Esophagus squamous epithelium (tissue), 5 donors: Measurements from ENCODE around the gene POLR2I. TPM values are rescaled to one million over a fixed set of nuclear protein-coding genes. Genes with fewer than 3 reads are reported as not detected.

Experiments used
- DNase-seq: peaks from one replicate; lab custom pipeline; 2025; lab: John Stamatoyannopoulos, UW
- H3K27ac ChIP-seq, 4 donors: fragments of 200-600 bp; sonication (generic); one replicate each; pipeline ENCODE4 v1.5.1; 2016 to 2019; ENCODE audit warnings: mild to moderate bottlenecking in 1 of 4
- H3K27me3 ChIP-seq, 4 donors: fragments of 200-600 bp; sonication (generic); 1 replicate in 3 of 4; 2 replicates in 1 of 4; pipeline versions ENCODE4 v1.5.1 to v1.6.0; 2017 to 2021; ENCODE audit warnings: antibody characterized with exemption in 1 of 4
- H3K36me3 ChIP-seq, 3 donors: fragments of 200-600 bp; sonication (generic); one replicate each; pipeline ENCODE4 v1.5.1; 2016 to 2019
- H3K4me1 ChIP-seq, 3 donors: fragments of 200-600 bp; sonication (generic); one replicate each; pipeline ENCODE4 v1.5.1; 2017 to 2019
- H3K4me3 ChIP-seq, 4 donors: fragments of 200-600 bp; sonication (generic); 1 replicate in 3 of 4; 2 replicates in 1 of 4; pipeline ENCODE4 v1.5.1; 2016 to 2019; ENCODE audit warnings: mild to moderate bottlenecking in 2 of 4, moderate library complexity in 1 of 4
- H3K9me3 ChIP-seq, 3 donors: fragments of 200-600 bp; sonication (generic); one replicate each; pipeline ENCODE4 v1.5.1; 2016 to 2019
- POLR2A ChIP-seq, 4 donors: fragments of 450-650 bp; IDR thresholded peaks; one replicate each; pipeline ENCODE4 v1.6.1; 2017; ENCODE audit warnings: antibody characterized with exemption in 4 of 4, mild to moderate bottlenecking in 4 of 4, moderate library complexity in 3 of 4
- WGBS, 2 donors: methylation state at CpG; one replicate each; pipeline ENCODE4 v1.1.5; 2018; 5-methylcytosine and 5-hydroxymethylcytosine counted together
- intact Hi-C: fragments of 100-400 bp; cut with DNase I; formaldehyde crosslinking; loops from one replicate; pipeline ENCODE4 v1.15.0; 2022
- total RNA-seq, 4 donors: library from RNA; depleted of rRNA; stranded (reverse); fragments of >200 nt; gene quantifications; one replicate each; pipeline ENCODE4 v1.1.0, GENCODE V29; 2016
- TF ChIP-seq, protein P1 (sequence below), 6 experiments: fragments of 450-650 bp in 4 of 6; fragments of 200-600 bp in 2 of 6; sonication (generic) in 2 of 6; IDR thresholded peaks; one replicate each; pipeline ENCODE4 v1.5.1; 2016 to 2019; ENCODE audit warnings: antibody characterized with exemption in 6 of 6, mild to moderate bottlenecking in 4 of 6, moderate library complexity in 4 of 6
- donor health status: DM: yes; HTN: yes; CAD: no.

Gene POLR2I
- total RNA-seq, 4 donors from 2014 or later, result 41.7 to 58.0 (median 47.6) TPM

DNA sequence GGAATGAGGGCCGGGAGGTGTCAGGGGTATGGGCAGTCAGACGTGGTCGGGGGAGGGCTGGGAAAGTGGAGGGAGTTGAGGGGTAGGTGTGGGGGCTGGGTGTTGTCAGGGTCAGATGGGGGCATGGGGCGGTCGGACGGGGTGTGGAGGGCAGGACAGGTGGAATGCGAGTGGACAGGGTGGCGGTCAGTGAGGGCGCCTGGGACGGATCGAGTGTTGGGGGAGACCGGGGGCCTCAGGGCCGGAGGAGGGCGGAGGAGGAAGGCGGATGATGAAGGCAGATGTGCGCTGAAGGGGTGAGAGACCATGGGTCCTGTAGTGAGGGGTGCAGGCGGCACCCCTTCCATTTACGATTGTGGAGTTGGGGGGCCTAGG, 6.3 kb upstream of the POLR2I start:
- H3K4me3 ChIP-seq, result no peak overlapping the region
- H3K9me3 ChIP-seq, result no peaks in the 10 kb centered on the region
- WGBS, 2 donors, result 91 to 96% methylated on average over 17 to 18 of the region's 18 CpGs
- no peak overlapping the region for H3K27ac ChIP-seq
- intact Hi-C loops, result loop anchor here (5.0 kb wide), 1 partner anchor 51 kb away; no protein-coding TSS in a partner anchor
- TF ChIP-seq POLR2A (IDR thresholded peaks at IDR 0.05), result no peak
- TF ChIP-seq, protein P1, sequence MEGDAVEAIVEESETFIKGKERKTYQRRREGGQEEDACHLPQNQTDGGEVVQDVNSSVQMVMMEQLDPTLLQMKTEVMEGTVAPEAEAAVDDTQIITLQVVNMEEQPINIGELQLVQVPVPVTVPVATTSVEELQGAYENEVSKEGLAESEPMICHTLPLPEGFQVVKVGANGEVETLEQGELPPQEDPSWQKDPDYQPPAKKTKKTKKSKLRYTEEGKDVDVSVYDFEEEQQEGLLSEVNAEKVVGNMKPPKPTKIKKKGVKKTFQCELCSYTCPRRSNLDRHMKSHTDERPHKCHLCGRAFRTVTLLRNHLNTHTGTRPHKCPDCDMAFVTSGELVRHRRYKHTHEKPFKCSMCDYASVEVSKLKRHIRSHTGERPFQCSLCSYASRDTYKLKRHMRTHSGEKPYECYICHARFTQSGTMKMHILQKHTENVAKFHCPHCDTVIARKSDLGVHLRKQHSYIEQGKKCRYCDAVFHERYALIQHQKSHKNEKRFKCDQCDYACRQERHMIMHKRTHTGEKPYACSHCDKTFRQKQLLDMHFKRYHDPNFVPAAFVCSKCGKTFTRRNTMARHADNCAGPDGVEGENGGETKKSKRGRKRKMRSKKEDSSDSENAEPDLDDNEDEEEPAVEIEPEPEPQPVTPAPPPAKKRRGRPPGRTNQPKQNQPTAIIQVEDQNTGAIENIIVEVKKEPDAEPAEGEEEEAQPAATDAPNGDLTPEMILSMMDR (IDR thresholded peaks at IDR 0.05), result no peak
- peaks cover 6 to 17% (median 13%) of the 10 kb centered on the region in 3 donors for H3K4me1 ChIP-seq
- peaks cover 4 to 96% (median 53%) of the 10 kb centered on the region in 3 donors for H3K36me3 ChIP-seq
- no peak for DNase-seq
- no peaks in the 10 kb centered on the region for H3K27me3 ChIP-seq

DNA sequence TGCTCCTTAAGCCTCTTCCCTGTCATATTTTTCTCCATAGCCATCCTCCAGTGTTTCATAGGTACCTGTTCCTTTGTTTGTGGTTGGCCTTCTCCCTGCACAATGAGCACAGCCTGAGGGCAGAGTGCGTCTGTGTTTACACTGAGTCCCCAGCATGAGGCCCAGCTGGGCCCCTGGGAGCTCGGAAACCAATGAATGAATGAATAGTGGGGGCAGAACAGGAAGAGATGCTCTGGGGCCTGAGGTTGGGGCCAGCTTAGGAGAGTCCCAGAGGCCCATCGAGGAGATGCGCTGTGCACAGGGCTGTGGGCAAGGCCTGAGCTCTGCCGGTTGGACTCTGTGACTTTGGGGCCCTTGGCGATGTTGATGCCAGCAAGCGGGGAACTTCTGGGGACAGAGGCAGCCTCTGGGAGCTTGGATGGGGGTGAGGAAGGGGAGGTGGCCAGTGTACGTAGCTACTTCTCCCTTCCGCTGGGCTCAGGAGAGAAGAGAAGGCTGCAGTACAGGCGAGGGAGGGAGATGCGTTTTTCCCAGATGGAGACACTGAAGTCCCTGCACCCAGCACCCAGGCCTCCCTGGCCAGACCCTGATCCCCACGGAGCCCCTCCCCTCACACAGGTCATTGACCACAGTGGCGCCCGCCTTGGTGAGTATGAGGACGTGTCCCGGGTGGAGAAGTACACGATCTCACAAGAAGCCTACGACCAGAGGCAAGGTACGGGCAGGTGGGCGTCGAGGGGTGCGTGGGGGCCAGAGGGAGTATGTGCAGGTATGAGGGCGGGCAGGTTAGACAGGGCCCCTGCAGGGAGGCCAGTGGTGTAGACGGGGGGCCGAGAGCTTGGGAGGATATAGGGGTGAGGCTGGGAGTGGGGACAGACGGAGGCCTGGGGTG, 5.7 kb upstream of the POLR2I start:
- H3K27me3 ChIP-seq, result no peaks in the 10 kb centered on the region
- H3K4me1 ChIP-seq, result peaks cover 9 to 21% (median 15%) of the 10 kb centered on the region in 3 donors
- H3K27ac ChIP-seq, result no peak overlapping the region
- peaks cover 4 to 90% (median 47%) of the 10 kb centered on the region in 3 donors for H3K36me3 ChIP-seq
- no peak overlapping the region for H3K4me3 ChIP-seq
- DNase-seq, result no peak
- 89 to 93% methylated on average over 17 to 19 of the region's 26 CpGs for WGBS, 2 donors
- no peaks in the 10 kb centered on the region for H3K9me3 ChIP-seq
- no peak for TF ChIP-seq POLR2A (IDR thresholded peaks at IDR 0.05)
- TF ChIP-seq, protein P1 (IDR thresholded peaks at IDR 0.05), result no peak
- intact Hi-C loops, result loop anchor here (5.0 kb wide), 1 partner anchor 52 kb away; no protein-coding TSS in a partner anchor

DNA sequence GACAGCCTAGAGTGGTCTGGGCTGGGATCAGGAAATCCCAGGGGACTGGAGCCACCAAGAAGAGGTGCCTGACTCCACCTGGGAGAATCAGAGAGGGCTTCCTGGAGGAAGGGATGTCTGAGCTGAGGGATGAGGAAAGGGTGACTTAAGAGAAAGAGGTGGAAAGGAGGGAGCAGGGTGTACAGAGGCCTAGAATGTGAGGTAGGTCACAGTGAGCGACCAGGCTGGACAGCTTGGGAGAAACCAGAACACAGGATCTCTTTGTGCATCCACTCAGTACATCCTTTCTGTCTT, 1.6 kb upstream of the POLR2I start:
- DNase-seq, result no peak
- intact Hi-C loops, result loop anchor here (10.0 kb wide), 1 partner anchor 61 kb away; the partner anchor contains the start of genes THAP8 and WDR62
- H3K27me3 ChIP-seq, result no peaks in the 10 kb centered on the region
- peak overlapping the region; percentile 93 to 96 (median 94) for H3K27ac ChIP-seq
- no peaks in the 10 kb centered on the region for H3K9me3 ChIP-seq
- TF ChIP-seq, protein P1 (IDR thresholded peaks at IDR 0.05), result no peak
- no peak for TF ChIP-seq POLR2A (IDR thresholded peaks at IDR 0.05)
- peak overlapping the region; percentile 77 to 92 (median 86) for H3K4me3 ChIP-seq
- peaks cover 4 to 74% (median 20%) of the 10 kb centered on the region in 3 donors for H3K36me3 ChIP-seq
- WGBS, 2 donors, result 82 to 95% methylated on average over 1 of the region's 1 CpG
- H3K4me1 ChIP-seq, result peaks cover 22 to 37% (median 24%) of the 10 kb centered on the region in 3 donors

DNA sequence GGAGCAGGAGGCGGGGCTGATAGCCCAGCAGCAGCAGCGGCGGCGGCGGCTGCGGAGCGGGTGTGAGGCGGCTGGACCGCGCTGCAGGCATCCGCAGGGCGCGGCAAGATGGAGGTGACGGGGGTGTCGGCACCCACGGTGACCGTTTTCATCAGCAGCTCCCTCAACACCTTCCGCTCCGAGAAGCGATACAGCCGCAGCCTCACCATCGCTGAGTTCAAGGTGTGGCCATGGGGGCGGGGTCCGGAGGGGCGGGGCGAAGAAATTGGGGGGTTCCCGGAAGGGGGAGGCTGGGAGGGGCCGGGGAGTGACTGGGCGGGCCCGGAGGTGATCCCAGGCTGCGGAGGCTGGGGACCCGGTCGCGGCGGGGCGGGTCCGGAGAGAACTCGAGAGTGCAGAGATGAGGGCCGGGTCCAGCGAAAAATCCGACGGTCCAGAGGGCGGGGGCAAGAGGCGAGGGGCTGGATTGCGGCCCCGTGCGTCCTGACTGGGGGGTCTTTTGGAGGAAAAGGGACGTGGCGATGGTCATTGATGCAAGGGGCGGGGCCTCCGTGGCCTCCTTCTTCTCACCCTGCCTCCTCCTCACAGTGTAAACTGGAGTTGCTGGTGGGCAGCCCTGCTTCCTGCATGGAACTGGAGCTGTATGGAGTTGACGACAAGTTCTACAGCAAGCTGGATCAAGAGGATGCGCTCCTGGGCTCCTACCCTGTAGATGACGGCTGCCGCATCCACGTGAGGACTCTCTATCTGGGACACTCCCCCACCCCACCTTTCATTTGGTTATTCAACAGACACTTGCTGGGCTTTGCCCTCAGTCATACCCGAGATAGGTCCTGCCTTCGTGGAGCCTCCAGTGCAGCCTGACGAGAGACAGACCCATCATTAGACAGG, 1.0 kb upstream of the POLR2I start, which contains the start of gene TBCB:
Gene TBCB, plus strand, starts transcription at position 16 of the 891 bp plus-strand sequence. Its CDS starts 93 bp downstream, at position 109.
- TF ChIP-seq, protein P1 (IDR thresholded peaks at IDR 0.05), result no peak
- TF ChIP-seq POLR2A (IDR thresholded peaks at IDR 0.05), result peak in 2 of 4 donors; percentile 59 to 71
- intact Hi-C loops, result loop anchor here (10.0 kb wide), 1 partner anchor 61 kb away; the partner anchor contains the start of genes THAP8 and WDR62
- H3K36me3 ChIP-seq, result peaks cover 4 to 74% (median 17%) of the 10 kb centered on the region in 3 donors
- 5 to 25% methylated on average over 6 to 23 of the region's 59 CpGs for WGBS, 2 donors
- H3K4me1 ChIP-seq, result peaks cover 22 to 37% (median 24%) of the 10 kb centered on the region in 3 donors
- peak; percentile 80 for DNase-seq
- H3K27ac ChIP-seq, result peak within 1 kb of the TSS; percentile 93 to 96 (median 94)
- H3K27me3 ChIP-seq, result no peaks in the 10 kb centered on the region
- H3K4me3 ChIP-seq, result peak within 1 kb of the TSS; percentile 77 to 92 (median 86)
- no peaks in the 10 kb centered on the region for H3K9me3 ChIP-seq
